Stimulated activated CD8-positive, alpha-beta memory T cell treated with anti-CD3 and anti-CD28 coated beads, Interleukin-15, amount 100 ng/mL, for 4 hours (primary cell): ENCODE results near the gene PRDM1.
"Not testable (repeated sequence)": the region's sequence is repeated elsewhere in the genome, so short reads cannot be mapped to it uniquely, and the experiment has no call there.

Experiments used
- DNase-seq, 2 donors: peaks; one replicate each; pipeline ENCODE4 v3.0.0-alpha.2; 2020; ENCODE audit warnings: low read depth in 2 of 2

The PRDM1 gene

DNA sequence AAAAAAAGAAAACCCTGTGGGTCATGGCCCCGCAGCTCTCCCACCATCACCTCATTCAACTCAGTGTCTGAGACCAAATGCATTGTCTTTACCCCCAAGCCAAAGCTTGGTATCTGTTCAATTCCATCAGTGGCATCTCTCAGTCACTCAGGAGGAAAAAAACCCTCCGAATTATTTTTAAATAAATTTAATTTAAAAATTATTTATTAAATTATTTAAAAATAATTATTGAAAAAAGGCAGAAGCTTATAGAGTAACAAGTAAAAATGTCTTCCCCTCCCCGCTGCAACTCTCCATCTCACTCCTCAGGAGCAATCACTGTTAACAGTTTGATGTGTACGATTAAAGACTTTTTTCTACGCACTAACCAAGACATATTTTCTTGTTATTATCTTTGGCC lies 50.7 kb downstream of the PRDM1 start:
- DNase-seq = no peak

DNA sequence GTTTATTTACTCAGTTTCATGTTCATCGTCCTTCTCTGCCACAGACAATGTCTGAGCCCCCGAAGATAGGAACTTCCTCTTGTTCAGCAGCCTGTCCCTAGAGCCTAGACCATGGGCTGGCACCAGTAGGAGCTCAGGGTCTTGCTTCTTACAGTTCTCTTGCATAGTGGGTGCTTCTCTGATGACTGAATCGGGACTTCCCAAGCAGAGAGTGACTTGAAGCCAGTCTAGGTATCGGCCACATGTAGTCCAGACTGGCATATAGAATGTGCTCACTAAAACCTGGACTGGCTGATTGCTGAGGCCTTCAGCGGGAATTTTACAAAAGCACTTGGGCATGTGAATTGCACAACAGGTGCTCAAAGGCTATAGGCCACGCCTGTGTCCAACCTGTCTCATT lies 52.0 kb downstream of the PRDM1 start:
- DNase-seq = no peak

DNA sequence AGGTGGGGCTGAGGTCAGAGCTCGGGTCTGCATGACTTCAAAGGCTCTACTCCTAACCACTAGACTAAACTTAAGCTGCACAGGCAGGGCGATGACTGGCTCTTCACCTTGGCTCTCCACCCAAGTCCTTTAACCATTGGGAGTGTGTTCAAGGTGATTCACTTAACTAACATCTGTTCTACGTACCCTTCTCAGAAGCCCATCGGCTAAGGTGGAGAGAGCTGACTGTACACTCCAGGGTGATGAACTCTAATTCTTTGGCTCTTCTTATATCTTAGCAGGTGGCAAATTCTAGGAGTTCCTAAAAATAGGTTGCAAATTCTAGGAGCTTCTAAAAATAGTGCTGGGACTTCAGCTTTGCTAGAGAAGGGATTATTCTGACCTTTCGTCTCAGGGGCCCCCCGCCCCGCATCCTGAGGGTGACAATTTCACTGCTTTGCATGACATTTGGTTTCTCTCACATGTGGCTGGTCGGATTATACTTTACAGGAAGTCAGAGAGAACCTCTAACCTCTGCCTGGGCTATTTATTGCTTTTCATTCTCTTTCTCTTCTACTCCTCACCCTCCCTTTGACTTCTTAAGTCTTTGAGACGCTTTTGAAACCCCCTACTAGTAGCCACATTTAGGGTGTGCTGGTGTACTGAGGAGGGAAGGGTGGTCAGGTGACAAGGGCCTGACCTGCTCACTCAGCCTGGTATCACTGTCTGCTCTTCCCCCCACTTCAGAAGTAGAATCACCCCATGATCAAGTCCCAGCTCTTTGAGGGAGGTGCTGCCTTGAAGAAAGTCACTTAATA lies 55.5 kb downstream of the PRDM1 start:
- DNase-seq = peak in 1 of 2 donors; percentile 34

DNA sequence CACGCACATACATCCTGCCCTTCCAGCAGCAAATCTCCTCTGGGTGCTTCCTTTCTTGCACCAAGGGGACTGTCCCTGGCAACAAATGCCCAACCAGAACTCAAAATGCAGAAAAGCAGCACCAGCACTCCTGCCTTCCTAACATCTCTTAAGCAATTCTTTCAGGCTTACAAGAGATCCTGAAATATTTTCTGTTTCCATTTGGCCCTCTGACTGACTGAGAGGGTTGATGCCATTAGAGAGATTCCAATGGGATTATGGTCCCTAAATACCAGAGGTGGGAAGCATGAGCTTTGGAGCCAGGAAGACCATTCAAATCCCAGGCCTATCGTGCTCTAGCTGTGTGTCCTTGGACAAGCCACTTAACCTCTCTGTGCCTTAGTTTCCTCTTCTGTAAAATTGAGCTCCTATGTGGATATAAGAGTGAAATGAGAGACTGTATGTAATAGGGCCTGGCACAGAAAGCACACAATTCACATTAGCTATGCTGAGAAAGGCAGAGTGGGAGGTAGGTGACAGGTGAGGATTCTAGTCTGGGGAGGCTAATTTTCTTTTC lies 56.8 kb downstream of the PRDM1 start:
- DNase-seq = no peak

DNA sequence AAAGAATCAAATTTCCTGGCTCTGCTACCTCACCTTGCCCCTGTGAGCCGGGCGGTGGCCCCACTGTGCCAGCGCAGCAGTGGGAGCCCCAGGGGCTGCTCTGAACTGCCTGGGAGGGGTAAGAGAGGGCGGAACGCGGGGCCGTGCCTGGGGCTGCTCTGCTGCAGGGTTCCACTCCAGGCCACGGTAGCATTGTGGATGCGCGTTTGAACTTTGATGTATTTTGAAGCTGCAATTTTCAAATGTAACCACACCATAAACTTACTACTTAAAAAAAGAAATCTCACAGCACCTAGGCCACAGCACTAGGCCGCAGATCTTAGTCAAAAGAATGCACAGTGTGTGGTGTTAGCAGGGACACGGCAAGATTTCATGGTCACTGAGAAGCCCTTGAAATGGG lies 57.5 kb downstream of the PRDM1 start:
- no peak for DNase-seq

DNA sequence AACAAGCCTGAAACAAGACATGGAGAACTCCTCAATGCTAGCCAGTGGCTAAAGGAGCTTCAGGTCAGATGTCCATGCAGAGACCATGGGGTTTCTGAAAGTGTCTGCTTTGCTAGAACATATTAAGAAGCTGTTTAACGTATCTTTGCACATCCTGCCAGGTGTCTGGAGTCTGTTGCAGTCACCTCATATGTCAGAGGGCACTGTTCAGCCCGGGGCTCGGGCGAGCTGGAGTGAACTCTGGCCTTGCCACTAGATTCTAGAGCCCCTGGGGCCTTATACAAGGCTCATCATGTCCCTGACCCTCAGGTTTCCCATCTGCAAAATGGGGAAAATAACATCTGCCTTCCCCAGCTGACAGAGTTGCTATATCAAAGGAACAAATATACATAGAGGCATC lies 59.0 kb downstream of the PRDM1 start:
- DNase-seq = no peak

DNA sequence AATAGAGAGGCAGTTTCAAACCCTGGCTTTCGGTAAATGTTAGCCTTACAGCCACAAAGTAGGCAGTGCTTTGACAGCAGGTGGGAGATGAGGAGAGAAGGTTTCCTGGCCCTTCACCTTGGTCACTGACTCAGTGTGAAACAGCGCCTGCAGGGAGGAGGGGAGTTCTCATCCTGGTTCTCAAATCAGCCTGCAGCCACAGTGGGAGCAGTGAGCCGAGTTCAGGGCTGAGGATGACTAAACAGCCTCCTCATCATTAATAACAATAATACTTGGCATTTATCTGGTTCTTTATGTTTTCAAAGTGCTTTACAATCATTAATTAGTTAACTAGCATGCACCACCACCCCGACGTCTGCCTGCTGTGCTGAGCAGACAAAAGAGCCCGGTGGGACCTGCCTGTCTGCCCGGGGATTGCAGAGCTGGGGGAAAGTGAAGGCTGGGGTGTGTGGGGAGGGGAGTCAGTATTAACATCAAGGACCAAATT lies 59.6 kb downstream of the PRDM1 start:
- no peak for DNase-seq

DNA sequence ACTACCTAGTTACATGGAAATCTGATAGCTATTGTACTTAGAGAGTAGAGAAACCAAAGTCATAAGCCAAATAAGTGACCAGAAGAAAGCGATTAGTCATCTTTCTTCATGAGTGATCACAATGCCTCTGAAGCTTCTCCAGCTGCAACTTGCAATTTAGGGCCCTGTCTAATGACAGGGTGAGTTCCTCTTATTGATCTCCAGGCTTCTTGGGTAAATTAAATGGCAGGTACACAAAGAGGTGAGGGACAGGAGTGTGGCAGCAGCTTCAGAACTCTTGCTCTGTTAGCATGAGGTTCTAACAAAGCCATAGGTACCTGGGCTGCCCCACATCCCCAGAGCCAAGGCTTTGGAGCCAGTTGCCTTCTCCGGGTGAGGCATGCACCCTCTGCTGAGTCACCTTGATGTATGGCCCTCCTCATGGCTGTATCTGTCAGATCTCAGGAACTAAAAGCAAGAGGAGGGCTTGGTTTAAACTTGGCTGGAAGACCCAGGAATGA lies 60.8 kb downstream of the PRDM1 start:
- no peak for DNase-seq

DNA sequence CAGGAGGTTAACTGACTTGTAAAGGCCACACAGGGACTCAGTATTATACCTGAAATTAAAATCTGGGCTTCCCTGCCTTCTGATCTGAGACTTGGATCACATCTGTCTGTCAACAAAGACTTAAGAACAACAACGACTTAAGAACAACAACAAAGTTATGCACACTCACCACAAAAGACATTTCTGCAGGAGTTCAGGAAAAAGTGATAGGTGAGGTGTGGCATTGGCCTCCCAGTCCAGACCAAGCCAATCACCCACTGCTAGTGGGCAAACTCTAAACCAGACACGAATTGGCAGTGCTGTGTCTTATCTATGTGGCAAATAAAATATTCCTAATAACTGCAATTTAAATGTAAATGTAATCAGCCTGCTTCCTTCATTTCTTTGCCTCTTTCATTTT lies 61.3 kb downstream of the PRDM1 start:
- no peak for DNase-seq

DNA sequence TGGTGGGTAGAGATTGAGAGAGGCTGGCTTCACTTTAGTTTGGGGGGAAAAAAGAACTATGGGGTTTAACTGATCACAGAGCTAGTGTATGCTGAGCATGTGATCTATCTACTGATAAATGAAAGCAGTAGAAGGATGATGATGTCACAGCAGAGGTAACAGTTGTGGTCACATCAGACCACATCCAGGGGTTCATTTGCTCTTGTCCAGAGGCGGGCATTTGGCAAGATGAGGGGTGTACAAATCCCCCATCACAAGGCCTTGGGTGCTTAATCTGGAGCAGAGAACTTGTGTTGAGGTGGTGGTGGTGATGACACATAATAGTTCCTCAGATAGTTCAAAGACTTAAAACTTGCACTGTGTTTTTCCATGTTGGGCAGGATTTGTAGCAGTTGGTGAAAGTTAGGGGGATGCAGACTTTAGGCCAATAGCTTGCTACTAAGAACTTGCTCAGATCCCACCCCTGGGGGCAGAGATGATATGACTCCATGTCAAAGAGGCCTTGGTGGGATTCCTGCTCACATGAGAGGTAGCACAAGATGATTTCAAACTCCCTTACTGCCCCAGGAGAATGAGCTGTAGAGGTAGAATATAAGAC lies 63.4 kb downstream of the PRDM1 start:
- DNase-seq = no peak

DNA sequence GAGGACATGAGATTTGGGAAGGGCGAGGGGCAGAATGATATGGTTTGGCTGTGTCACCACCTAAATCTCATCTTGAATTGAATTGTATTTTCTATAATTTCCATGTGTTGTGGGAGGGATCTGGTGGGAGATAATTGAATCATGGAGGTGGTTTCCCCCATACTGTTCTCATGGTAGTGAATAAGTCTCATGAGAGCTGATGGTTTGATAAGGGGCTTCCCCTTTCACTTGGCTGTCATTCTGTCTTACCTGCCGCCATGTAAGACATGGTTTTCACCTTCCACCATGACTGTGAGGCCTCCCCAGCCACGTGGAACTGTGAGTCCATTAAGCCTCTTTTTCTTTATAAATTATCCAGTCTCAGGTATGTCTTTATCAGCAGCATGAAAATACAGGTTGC lies 66.3 kb downstream of the PRDM1 start:
- DNase-seq = not testable (repeated sequence)

DNA sequence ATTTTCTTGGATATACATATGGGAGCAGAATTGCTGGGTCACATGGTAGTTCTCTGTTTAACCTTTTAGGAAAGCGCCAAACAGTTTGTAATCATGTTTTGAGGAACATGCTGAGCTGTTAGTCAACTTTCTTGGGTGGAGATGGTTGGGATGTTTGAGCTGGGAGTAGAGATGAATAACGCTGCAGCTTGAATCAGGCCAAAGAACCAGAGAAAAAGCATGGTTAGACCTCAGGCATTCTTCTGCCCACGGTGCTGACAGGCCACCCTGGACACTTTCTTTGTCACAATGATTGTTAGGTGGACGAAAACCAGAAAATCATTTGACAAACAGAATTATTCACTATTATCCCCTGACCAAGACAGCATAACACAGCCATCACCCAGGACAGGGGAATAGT lies 66.8 kb downstream of the PRDM1 start:
- no peak for DNase-seq

DNA sequence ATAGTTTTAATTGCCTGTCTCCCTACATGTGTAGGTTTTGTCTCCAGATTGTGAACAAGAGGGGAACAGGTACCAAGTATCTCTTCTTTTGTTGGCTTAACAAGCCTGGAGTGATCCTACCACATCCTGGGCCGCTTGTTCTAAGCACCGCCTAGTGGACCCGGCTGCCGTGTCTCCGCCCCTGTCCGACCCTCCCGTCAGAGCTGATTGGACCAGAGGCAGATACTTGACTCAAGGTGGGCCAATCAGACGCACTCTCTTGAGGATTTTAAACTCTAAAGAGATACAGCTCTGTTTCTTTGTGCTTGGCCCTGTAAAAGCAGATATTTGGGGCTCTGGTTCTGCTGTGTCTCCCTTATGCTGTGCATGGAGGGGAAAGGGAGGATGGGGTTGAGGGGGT lies 68.2 kb downstream of the PRDM1 start:
- no peak for DNase-seq

DNA sequence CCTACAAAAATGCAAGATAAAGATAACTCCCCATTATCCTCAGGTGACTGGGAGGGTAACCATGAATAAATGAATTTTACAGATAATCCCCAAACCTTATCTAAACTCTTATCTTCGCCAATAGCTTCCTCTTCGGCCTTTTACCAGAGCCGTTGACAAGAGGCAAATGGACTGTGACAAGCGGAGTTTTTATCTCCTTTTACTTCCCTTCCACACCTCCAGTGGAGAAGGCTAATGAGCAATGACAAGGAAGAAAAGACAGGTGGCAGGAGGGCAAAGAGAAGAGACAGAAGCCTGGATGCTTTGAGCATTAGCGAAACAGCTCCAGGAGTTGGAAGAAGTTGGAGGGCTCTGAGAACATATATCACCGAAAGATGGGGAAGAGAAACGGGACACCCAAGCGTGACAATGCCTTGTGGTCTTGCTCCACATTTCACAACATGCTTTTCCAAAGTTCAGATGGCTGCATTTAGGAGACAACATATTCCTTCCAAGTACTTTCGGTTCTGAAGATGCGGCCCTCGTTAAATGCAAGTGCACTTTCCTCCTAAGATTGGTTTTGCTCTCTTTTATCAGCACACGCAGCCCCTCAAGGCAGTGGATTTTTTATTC lies 69.2 kb downstream of the PRDM1 start:
- DNase-seq = no peak

DNA sequence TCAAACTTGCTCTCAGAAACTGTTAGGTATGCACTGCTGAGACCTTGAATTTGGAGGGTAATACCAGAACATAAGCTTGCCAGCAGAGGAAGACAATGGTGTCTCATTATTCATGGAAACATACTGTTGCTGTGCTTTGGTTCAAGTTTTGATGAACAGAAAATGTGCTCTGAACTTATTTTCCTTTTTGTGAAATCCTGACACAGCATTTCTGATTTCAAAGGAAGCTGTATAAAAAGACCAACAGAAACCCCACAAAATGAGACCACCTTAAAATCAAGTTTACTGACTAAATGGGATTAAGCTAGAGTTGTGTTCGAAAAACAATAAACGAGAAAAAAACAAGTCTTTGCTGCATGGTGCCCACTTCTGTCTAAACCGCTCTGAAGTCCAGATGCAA lies 70.3 kb downstream of the PRDM1 start:
- DNase-seq = no peak

DNA sequence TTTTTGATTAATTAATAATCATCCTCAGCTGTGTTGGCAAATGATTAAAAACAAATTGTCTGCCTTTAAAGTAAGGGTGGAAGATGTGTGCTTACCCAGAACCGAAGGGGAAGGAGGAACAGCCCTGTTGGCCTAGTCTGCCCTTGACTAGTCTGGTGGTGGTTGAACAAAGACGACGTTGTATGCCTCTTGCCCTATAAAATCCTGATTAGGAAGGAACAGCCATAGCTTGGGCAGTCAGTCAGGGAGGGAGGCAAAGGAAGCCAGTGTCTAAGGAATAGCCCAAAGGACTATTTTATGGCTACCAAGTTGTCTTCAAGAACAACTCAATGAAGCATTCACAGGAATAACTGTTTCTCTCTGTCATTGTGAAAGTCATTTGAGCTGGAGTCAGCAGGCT lies 70.7 kb downstream of the PRDM1 start:
- DNase-seq = no peak

DNA sequence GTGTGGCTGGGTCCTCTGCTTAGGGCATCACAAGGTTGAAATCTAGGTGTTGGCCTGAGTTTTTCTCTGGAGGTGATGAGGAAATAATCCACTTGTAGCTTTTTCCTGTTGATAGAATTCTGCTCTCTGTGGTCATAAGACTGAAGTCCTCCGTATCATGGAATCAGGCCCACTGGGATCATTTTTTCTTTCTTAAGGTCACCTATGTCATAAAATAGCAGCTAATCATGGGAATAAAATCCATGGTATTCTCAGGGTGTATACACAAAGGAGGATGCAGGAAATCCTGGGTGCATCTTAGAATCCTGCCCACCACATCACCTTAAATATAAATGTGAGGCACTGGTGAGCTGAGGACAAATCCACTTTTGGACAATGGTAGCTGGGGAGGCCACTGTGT lies 72.7 kb downstream of the PRDM1 start:
- no peak for DNase-seq
